Airway epithelial cell (primary cell): ENCODE data around the gene ARHGEF18. TPM values are rescaled to one million over a fixed set of nuclear protein-coding genes. Genes with fewer than 3 reads are reported as not detected.

ENCODE experiments used
- total RNA-seq: library from RNA; depleted of rRNA; stranded (reverse); fragments of >200 nt; gene quantifications from 2 replicates; pipeline ENCODE4 v1.2.3, GENCODE V29; 2015

Gene ARHGEF18
- 55.6 and 61.3 TPM in 2 replicates for total RNA-seq

GRCh38 chr19:7348587-7349230, at the start of gene ARHGEF18:
TSS of gene ARHGEF18 (plus strand) at chr19:7348937. CDS start at chr19:7362891, 13,954 bp downstream.

Other genes with a start within 250 kb of the ARHGEF18 start
- gene INSR, start 54.5 kb upstream of the ARHGEF18 start, total RNA-seq: 5.6 and 6.1 TPM in 2 replicates
- 3.9 and 4.5 TPM in 2 replicates for gene PEX11G, start 140.1 kb downstream of the ARHGEF18 start, total RNA-seq
- gene ZNF358, start 167.2 kb downstream of the ARHGEF18 start, total RNA-seq: 26.9 and 30.2 TPM in 2 replicates
- gene MCOLN1, start 173.7 kb downstream of the ARHGEF18 start, total RNA-seq: 2.7 and 3.2 TPM in 2 replicates
- 74.9 and 77.3 TPM in 2 replicates for gene PNPLA6, start 186.8 kb downstream of the ARHGEF18 start, total RNA-seq
- gene CAMSAP3, start 246.9 kb downstream of the ARHGEF18 start, total RNA-seq: 11.0 and 12.6 TPM in 2 replicates